Right lobe of liver (tissue), 4 donors: Measurements from ENCODE around the gene ATP6V1C2.

Source experiments
- CTCF ChIP-seq, 4 donors: fragments of 200-600 bp in 3 of 4; fragments of 450-650 bp in 1 of 4; IDR thresholded peaks; one replicate each; pipeline versions ENCODE4 v1.5.1 to v1.8.0; 2016 to 2022; ENCODE audit warnings: antibody characterized with exemption in 4 of 4, mild to moderate bottlenecking in 2 of 4
- POLR2A ChIP-seq: fragments of 450-650 bp; IDR thresholded peaks from one replicate; pipeline ENCODE4 v1.6.1; 2017; ENCODE audit warnings: antibody characterized with exemption, mild to moderate bottlenecking
- donor health status: DM: no; HTN: no; CAD: no.
- donor health status: DM: no; HTN: no; CAD: no.
- donor health status: DM: no; HTN: yes; CAD: no.

GRCh38 chr2:10771786-10772185, 50.4 kb downstream of the ATP6V1C2 start:
- no peak for TF ChIP-seq POLR2A
- no peak for TF ChIP-seq CTCF (IDR thresholded peaks at IDR 0.05)
